Measurements from ENCODE around the gene ST3GAL3.

- TF ChIP-seq POLR2A (IDR thresholded peaks at IDR 0.05) = no peak
- TF ChIP-seq, protein P1, sequence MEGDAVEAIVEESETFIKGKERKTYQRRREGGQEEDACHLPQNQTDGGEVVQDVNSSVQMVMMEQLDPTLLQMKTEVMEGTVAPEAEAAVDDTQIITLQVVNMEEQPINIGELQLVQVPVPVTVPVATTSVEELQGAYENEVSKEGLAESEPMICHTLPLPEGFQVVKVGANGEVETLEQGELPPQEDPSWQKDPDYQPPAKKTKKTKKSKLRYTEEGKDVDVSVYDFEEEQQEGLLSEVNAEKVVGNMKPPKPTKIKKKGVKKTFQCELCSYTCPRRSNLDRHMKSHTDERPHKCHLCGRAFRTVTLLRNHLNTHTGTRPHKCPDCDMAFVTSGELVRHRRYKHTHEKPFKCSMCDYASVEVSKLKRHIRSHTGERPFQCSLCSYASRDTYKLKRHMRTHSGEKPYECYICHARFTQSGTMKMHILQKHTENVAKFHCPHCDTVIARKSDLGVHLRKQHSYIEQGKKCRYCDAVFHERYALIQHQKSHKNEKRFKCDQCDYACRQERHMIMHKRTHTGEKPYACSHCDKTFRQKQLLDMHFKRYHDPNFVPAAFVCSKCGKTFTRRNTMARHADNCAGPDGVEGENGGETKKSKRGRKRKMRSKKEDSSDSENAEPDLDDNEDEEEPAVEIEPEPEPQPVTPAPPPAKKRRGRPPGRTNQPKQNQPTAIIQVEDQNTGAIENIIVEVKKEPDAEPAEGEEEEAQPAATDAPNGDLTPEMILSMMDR (IDR thresholded peaks at IDR 0.05) = no peak
Observed at GRCh38 chr1:43878440-43878839, 171.1 kb downstream of the ST3GAL3 start.
